AG09319 (cell line): ENCODE results near the gene KHSRP.
A peak's percentile ranks its signal among the peaks of the same experiment; 100 is the strongest.

Experiments
- DNase-seq: peaks from one replicate; pipeline ENCODE4 v3.0.0-alpha.2; 2010; ENCODE audit warnings: low read depth; ENCODE audit errors: extremely low read depth
- CTCF ChIP-seq: IDR thresholded peaks from 2 replicates; pipeline ENCODE4 v1.5.1; 2011; ENCODE audit warnings: low read depth, mild to moderate bottlenecking, inconsistent platforms, low read length, moderate library complexity

KHSRP gene

GRCh38 chr19:6424939-6425731 lies 524 bp upstream of the KHSRP start:
- TF ChIP-seq CTCF = no peak

GRCh38 chr19:6423499-6424194 lies 964 bp downstream of the KHSRP start:
- no peak for TF ChIP-seq CTCF
- no peak for DNase-seq

More at GRCh38 chr19:6424939-6425731, 524 bp upstream of the KHSRP start:
- peak; percentile 100 for DNase-seq

DNA sequence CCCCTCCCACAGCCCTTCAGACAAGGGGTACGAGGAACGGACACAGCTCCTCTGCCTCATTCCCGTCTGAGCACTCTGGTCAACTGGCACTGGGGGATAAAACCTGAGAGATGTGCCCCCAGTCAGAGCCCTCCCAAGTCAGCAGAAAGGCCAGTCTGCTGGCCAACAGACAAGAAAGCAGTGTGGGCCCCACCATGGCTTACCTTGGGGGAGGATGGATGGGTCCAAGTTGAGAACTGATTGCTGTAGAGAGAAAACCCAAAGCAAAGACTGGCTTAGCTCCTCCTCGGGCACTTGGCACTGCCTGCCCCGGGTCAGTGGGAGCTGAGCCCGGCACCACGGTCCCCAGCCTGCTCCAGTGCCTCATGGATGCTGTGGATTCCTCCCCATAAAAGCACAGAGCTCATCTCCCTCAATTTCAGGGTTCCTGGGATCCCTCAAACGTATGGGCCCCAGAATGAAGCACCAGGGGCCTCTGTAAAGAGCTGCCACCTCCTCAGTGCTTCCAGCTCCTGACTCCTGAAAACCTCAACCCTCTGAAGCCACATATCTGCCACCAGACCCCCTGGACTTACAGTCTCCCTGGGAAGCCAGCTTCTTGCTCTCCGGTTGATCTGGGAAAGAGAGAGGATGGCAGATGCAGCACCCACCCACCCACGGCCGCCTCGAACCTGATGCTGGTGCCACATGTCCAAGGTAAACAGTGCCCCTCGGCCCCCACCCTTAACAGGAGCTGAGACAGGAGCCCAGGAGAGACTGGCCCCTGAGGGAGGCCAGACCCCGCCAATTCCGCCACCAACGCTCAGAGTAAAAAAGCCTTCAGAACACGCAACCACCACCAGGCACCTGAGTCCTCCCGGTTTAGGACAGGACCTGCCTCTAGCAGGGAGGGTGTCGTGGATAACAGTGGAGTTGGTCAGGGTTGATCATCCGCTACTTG lies 3.3 kb downstream of the KHSRP start:
- DNase-seq = no peak
- no peak for TF ChIP-seq CTCF

DNA sequence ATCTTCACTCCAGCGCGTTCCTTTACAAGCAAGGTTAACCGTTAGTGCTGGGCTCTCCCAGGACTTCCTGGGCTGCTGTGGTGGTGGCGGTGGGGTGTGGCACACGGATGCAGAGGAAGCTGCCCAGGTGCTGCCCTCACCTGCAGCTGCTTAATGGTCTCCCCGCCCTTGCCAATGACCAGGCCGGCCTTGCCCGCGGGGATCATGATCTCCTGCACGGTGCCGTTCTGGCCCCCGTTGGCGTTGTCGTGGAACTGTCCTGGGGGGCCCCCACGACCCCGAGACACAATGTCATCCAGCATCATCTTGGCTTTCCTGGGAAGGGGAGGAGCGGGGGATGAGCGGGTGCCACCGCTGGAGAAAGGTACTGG lies 6.1 kb downstream of the KHSRP start:
- no peak for DNase-seq

GRCh38 chr19:6417713-6418561 lies 6.7 kb downstream of the KHSRP start:
- DNase-seq = no peak
- TF ChIP-seq CTCF = peak; percentile 40

More for the DNA sequence above, 6.1 kb downstream of the KHSRP start:
- no peak for TF ChIP-seq CTCF

DNA sequence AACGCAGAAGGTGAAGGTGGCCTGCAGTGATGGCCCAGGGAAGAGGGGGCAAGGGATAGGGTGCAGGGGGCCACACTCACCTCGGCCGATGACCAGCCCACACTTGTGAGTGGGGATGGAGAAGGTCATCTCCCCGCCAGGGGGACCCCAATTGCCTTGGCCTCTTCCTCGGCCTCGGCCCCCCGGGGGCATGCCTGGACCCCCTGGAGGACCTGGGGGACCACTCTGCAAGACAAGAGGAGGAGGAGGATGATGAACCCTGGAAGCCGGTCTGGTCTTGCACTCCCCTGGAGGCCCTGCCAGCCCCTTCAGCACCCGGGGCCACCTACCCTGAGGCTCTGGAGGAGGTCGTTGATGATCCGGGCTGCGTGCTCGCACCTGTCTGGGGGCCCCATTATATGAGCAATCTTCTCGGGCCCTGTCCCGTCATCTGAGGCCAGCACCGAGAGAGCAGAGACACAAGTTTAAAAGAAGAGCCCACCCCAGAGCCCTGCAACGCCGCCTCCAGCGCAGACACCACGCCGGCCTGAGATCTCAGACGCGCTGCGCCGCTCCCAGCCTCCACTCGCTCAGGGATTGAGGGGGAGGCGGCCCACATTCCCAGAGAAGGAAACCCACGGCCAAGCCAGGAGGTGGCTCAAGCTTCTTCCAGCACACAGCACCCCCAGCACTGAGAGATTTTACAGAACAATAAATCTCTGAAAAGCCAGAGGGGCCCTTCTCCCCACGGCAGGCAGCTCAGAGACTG lies 7.8 kb downstream of the KHSRP start:
- no peak for TF ChIP-seq CTCF
- DNase-seq = no peak
